ENCODE measurements around the gene BID.

Gene BID

DNA sequence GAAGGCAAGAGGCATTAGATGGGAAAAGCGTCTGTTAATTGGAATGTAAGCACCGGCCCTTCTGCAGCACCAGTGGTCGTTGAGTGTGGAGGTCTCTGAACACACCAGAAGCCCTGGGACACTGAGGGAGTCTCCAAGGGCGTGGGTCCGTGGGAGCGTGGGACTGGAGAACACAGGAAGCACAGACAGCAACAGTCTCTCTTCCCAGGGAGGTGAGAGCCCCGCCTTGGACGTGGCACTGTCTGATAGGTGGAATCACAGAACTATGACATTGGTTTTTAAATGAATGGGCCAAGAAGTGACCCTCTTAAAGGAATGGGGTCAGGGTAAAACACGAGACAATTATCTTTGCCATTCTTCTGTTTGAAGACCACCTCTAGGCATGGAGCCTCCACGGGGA lies 28.1 kb upstream of the BID start:
- no peaks in the 10 kb centered on the region for H3K9me3 ChIP-seq (ENCODE audit: control insufficient read depth, low read length)
- no peak for DNase-seq (ENCODE audit: low read depth)
- H3K4me3 ChIP-seq (ENCODE audit: low read length), result no peak overlapping the region
- no peaks in the 10 kb centered on the region for H3K4me1 ChIP-seq (ENCODE audit: control insufficient read depth, insufficient read depth, low read length)
- no peak overlapping the region for H3K9ac ChIP-seq (ENCODE audit: low read length)
- H3K27me3 ChIP-seq (replicated peaks; ENCODE audit: control insufficient read depth, insufficient read depth, low read length), result no peaks in the 10 kb centered on the region
- peaks cover 28% of the 10 kb centered on the region for H3K36me3 ChIP-seq (ENCODE audit: control insufficient read depth, insufficient read depth, low read length, severe bottlenecking)

DNA sequence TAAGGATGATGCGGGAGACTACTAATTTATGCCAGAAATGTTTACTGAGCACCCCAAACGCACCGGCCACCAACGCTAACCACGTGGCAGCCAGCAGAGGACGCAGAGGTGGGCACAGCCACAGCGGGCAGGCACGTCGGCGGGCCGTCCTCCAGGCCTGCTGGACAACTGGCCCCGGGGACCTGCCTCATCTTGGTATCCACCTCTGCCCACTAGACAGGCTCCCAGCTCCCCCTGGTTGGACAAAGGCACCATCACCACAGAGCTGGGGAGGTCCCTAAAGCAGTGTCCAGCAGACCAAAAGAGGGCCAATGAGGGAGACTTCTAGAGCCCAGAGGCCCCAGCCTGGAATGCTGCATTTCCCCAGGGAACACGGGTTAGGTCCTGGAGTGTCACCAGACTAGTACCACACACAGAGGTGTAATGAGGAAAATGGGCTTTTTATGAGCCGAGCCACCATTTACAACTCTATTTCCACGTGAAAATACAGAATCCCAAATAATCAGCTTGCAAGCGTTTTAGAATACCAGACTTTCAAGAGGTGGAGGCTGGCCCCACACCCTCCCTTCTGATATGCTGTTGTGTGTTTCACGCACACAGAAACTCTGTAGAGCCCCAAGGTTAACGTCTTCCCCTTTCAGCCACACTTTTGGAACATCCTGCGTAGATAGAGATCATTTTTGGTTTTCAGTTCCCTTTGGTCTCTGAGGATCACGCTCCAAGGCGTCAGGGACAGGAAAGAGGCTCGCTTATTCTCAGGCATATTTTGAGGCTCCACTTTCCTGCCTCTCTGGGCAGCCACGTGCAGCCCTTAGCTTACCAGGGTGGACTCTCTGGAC lies 23.7 kb upstream of the BID start:
- no peaks in the 10 kb centered on the region for H3K4me1 ChIP-seq (ENCODE audit: control insufficient read depth, insufficient read depth, low read length)
- no peak for DNase-seq (ENCODE audit: low read depth)

DNA sequence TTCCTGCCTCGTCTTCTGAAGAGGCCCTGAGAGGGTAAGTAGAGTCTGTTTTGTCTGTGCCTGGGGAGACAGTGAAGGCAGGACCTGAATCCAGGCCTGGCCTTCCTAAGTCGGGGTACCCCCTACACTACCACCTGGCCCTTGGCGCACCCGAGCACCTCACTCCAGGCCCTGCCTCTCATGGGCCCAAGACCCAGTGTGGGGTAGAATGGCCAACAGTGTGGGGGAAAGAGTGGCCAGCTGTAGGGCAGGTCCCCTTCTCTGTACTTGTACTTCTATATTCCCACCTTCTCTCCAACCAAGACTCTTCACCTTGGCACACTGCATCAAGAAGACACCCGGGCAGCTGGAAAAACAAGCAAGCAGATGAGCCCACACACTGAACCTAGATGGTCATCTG lies 22.4 kb upstream of the BID start:
- Histone ChIP-seq H3K27me3 (replicated peaks; ENCODE audit: control insufficient read depth, insufficient read depth, low read length) (no peaks in the 10 kb centered on the region), H3K9ac (ENCODE audit: low read length) (no peak overlapping the region), H3K36me3 (ENCODE audit: control insufficient read depth, insufficient read depth, low read length, severe bottlenecking) (no peaks in the 10 kb centered on the region), H3K9me3 (ENCODE audit: control insufficient read depth, low read length) (no peaks in the 10 kb centered on the region), H3K4me1 (ENCODE audit: control insufficient read depth, insufficient read depth, low read length) (no peaks in the 10 kb centered on the region), H3K4me3 (ENCODE audit: low read length) (no peak overlapping the region)
- DNase-seq (ENCODE audit: low read depth), result no peak

More for the DNA sequence above, 23.7 kb upstream of the BID start:
- H3K27me3 ChIP-seq (replicated peaks; ENCODE audit: control insufficient read depth, insufficient read depth, low read length), result no peaks in the 10 kb centered on the region
- H3K9me3 ChIP-seq (ENCODE audit: control insufficient read depth, low read length), result no peaks in the 10 kb centered on the region
- no peak overlapping the region for H3K9ac ChIP-seq (ENCODE audit: low read length)
- no peaks in the 10 kb centered on the region for H3K36me3 ChIP-seq (ENCODE audit: control insufficient read depth, insufficient read depth, low read length, severe bottlenecking)
- H3K4me3 ChIP-seq (ENCODE audit: low read length), result no peak overlapping the region

DNA sequence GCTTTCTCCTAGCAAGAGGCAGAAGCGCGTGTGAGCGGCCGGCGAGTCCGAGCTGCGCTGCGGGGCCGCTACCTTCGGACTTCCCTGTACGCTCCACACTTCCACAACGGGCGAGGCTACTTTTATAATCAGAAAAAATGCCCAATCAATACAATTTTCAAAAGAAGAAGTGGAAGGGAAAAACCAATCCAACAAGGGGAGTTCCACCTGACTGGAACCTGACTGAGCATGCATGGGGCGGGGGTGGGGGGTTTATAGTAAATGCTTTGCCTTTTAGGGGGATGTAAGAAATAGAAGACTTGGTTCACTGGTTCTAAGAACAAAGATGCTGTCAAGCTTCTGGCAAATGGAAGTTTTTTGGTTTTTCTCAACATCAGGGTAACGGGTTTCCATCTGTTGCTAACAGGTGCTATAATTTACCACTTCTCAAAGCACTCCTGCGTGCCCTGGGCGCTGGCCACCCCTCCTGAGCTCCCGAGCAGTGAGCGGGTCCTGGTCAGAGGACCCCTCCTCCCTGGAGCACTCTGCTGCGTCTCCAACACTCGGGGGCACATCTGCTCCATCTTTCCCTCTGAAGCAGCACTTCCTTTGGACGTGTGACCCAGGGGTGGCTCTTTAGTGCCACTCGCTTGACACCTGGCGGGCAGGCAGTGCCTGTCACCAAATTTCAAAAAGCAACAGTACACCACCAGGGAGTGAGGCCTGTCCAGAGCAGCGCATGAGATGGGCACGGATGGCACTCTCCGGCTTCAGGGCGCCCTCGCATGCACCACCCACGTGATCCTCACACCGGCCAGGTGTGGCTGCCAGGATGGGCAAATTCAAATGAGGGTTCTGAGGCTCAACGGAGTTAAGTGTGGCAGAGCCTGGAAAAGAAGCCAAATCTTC lies 21.6 kb upstream of the BID start:
- DNase-seq (ENCODE audit: low read depth), result no peak
- Histone ChIP-seq H3K4me1 (ENCODE audit: control insufficient read depth, insufficient read depth, low read length) (no peaks in the 10 kb centered on the region), H3K4me3 (ENCODE audit: low read length) (no peak overlapping the region), H3K9me3 (ENCODE audit: control insufficient read depth, low read length) (no peaks in the 10 kb centered on the region), H3K9ac (ENCODE audit: low read length) (no peak overlapping the region), H3K36me3 (ENCODE audit: control insufficient read depth, insufficient read depth, low read length, severe bottlenecking) (no peaks in the 10 kb centered on the region), H3K27me3 (replicated peaks; ENCODE audit: control insufficient read depth, insufficient read depth, low read length) (no peaks in the 10 kb centered on the region)

DNA sequence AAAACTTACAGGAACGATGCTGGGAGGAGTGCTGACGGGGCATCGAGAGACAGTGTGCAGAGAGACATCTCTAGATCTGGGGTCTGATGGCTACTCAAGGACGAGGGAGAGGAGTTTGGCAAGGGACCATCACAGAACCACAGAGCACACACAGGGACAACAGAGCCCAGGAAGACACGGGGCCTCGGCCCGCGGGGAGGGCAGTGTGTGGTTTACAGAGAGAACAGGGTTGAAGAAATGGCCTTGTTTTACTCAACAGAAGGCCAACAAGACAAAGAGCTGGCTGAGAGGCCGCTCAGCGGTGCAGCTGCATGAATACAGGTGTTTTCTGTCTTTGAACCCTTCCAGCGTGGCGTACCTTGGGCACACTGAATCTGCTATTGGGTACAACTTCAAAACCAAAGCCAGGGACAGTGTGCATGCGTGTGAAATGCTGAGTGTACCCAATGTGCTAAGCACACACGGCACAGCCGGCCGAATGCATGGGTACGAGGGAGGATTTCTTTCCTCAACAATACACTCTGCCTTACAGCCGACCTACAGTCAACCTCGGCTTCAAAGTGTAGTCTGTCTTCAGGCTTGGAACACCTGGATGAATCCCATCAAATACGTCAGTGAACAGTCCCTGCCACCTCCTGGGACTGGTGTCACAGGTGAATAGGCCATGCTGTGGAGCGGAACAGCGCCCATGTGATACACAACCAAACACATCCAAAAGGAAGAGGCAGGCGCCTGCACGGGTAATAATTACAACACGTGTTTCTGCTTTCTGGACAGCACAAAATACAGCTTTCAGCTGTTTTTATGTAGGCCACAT lies 20.7 kb upstream of the BID start:
- no peak for DNase-seq (ENCODE audit: low read depth)
- H3K4me1 ChIP-seq (ENCODE audit: control insufficient read depth, insufficient read depth, low read length), result no peaks in the 10 kb centered on the region
- peaks cover 8% of the 10 kb centered on the region for H3K36me3 ChIP-seq (ENCODE audit: control insufficient read depth, insufficient read depth, low read length, severe bottlenecking)
- no peaks in the 10 kb centered on the region for H3K9me3 ChIP-seq (ENCODE audit: control insufficient read depth, low read length)
- H3K4me3 ChIP-seq (ENCODE audit: low read length), result no peak overlapping the region
- H3K9ac ChIP-seq (ENCODE audit: low read length), result no peak overlapping the region
- H3K27me3 ChIP-seq (replicated peaks; ENCODE audit: control insufficient read depth, insufficient read depth, low read length), result no peaks in the 10 kb centered on the region

DNA sequence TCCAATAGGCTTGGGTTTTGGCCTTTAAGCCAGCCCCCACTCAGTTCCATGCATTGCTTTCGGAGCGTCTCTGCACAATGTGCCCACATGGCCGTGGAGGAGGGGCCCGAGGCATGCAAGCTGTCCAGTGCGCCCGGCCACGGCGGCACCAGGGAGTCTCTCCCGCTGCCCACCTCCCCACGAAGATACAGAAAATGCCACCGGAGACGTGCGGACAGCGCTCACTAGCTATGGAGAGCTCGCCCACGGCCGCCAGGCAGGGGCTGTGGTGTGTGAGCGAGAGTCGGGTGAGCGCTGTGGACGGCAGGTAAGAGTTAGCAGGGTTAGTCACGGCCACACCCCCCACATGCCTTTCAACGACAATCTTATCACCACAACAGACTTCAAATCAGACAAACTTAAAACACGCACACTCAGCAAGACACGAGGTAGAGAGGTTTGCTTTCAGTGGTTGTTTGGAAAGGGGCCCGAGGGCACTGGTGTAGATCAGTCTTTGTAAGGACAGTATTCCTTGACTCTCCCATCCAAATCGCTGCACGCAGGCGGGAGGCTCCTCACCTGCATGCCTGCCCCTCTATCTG lies 18.7 kb upstream of the BID start:
- DNase-seq (ENCODE audit: low read depth), result no peak
- Histone ChIP-seq H3K4me1 (ENCODE audit: control insufficient read depth, insufficient read depth, low read length) (no peaks in the 10 kb centered on the region), H3K36me3 (ENCODE audit: control insufficient read depth, insufficient read depth, low read length, severe bottlenecking) (peaks cover 23% of the 10 kb centered on the region), H3K4me3 (ENCODE audit: low read length) (no peak overlapping the region), H3K9ac (ENCODE audit: low read length) (no peak overlapping the region), H3K27me3 (replicated peaks; ENCODE audit: control insufficient read depth, insufficient read depth, low read length) (no peaks in the 10 kb centered on the region), H3K9me3 (ENCODE audit: control insufficient read depth, low read length) (no peaks in the 10 kb centered on the region)

DNA sequence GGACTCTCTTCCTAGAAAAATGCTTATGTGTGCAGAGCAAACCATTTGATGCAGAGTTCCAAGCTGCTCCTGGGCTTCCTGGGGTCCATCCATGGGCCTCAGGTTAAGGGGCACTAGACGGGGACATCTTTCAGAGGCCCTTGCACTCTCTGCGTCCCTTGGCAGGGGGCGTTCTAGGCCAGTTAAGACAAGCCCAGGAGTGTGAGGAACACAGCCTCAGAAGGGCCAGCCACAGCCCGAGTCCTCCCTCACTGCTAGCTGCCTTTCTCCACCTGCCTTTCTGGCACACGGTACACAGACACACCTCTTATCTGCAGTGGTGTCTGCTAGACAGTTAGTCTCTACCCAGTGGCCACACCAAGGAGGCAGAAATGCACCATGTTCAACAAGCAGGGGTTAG lies 18.0 kb upstream of the BID start:
- H3K4me3 ChIP-seq (ENCODE audit: low read length), result no peak overlapping the region
- H3K9me3 ChIP-seq (ENCODE audit: control insufficient read depth, low read length), result no peaks in the 10 kb centered on the region
- H3K4me1 ChIP-seq (ENCODE audit: control insufficient read depth, insufficient read depth, low read length), result peaks cover 4% of the 10 kb centered on the region
- H3K27me3 ChIP-seq (replicated peaks; ENCODE audit: control insufficient read depth, insufficient read depth, low read length), result no peaks in the 10 kb centered on the region
- peaks cover 23% of the 10 kb centered on the region for H3K36me3 ChIP-seq (ENCODE audit: control insufficient read depth, insufficient read depth, low read length, severe bottlenecking)
- no peak overlapping the region for H3K9ac ChIP-seq (ENCODE audit: low read length)
- no peak for DNase-seq (ENCODE audit: low read depth)

DNA sequence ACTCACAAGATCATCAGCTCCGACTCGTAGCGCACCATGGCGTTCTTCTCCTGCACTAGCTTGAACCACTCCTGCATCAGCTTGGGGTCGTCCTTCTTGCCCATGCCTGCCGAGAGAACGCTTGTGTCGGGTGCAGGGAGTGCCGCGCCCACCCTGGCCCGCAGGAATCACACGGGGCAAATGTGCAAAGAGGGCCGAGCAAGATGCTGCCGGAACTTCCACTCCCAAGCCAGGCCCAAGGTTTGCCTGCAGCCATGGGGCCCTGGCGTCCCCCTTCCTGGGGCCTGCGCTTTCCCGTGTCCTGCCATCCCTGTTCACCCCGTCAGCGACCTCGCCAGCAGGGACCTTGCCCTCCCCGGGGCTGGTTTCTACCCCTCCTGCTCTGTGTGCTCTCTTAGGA lies 16.9 kb upstream of the BID start:
- no peaks in the 10 kb centered on the region for H3K9me3 ChIP-seq (ENCODE audit: control insufficient read depth, low read length)
- peaks cover 15% of the 10 kb centered on the region for H3K4me1 ChIP-seq (ENCODE audit: control insufficient read depth, insufficient read depth, low read length)
- no peak overlapping the region for H3K4me3 ChIP-seq (ENCODE audit: low read length)
- H3K36me3 ChIP-seq (ENCODE audit: control insufficient read depth, insufficient read depth, low read length, severe bottlenecking), result peaks cover 23% of the 10 kb centered on the region
- no peak for DNase-seq (ENCODE audit: low read depth)
- no peak overlapping the region for H3K9ac ChIP-seq (ENCODE audit: low read length)
- no peaks in the 10 kb centered on the region for H3K27me3 ChIP-seq (replicated peaks; ENCODE audit: control insufficient read depth, insufficient read depth, low read length)

DNA sequence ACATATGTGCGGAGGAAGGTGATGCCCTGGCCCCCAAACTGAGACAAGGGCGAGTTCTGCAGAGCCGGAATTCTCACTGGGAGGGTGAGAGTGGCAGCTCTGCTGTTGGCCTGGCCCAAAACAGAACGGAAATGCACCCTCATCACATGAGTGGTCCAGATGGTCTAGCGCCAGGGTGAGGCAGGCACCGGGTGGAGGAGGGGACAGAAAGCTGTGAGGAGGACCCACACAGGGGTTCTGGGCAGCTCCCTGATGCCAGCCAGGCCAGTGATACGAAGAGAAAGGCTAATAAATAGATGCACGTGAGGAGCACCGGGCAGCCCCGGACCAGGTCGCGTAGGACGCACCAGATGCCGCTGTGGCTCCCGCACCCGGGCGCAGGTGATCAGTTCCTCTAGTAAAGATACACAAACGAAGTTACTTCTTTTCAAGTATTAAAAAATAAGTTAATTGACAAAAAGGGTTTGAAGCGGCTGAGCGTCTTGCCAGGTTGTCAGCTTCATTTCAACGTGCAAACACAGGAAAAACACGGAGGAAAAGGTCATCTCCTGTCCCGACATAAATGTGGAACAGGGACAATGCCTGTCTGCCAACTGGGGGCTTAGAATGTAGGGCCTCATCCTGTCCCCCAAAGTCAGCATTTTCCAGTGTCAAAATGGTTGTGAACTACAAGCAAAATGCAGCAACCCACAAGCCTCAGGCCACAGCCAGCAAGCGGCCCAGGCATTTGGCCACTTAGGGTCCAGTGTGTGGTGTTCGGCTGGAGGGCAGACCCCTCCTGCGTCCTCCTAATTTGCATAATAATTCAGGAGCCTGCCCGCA lies 15.3 kb upstream of the BID start:
- Histone ChIP-seq H3K9ac (ENCODE audit: low read length) (no peak overlapping the region), H3K4me3 (ENCODE audit: low read length) (no peak overlapping the region), H3K4me1 (ENCODE audit: control insufficient read depth, insufficient read depth, low read length) (peaks cover 15% of the 10 kb centered on the region), H3K27me3 (replicated peaks; ENCODE audit: control insufficient read depth, insufficient read depth, low read length) (no peaks in the 10 kb centered on the region), H3K9me3 (ENCODE audit: control insufficient read depth, low read length) (no peaks in the 10 kb centered on the region), H3K36me3 (ENCODE audit: control insufficient read depth, insufficient read depth, low read length, severe bottlenecking) (peaks cover 23% of the 10 kb centered on the region)
- DNase-seq (ENCODE audit: low read depth), result no peak

All from adipocyte (in vitro differentiated cells).